Gastrocnemius medialis (tissue), 4 donors: ENCODE measurements around the gene SPATA16. TPM values are rescaled to one million over a fixed set of nuclear protein-coding genes. Genes with fewer than 3 reads are reported as not detected.
"Not testable (repeated sequence)": the region's sequence is repeated elsewhere in the genome, so short reads cannot be mapped to it uniquely, and the experiment has no call there.

Source experiments
- ATAC-seq, 2 donors: fragments of 150-250 bp; one replicate each; pipeline ENCODE4 v1.9.1; 2016
- DNase-seq, 2 donors: peaks; one replicate each; pipeline ENCODE4 v3.0.0-alpha.2; 2019
- H3K27ac ChIP-seq, 4 donors: fragments of 200-600 bp; sonication (generic); 1 replicate in 1 of 4; 2 replicates in 3 of 4; pipeline ENCODE4 v1.5.1; 2016 to 2018; ENCODE audit warnings: mild to moderate bottlenecking in 2 of 4, moderate library complexity in 1 of 4
- H3K27me3 ChIP-seq, 3 donors: fragments of 200-600 bp; sonication (generic) in 2 of 3; 1 replicate in 1 of 3; 2 replicates in 2 of 3; pipeline versions ENCODE4 v1.5.1 to v1.6.0; 2016 to 2019; ENCODE audit warnings: mild to moderate bottlenecking in 1 of 3, moderate library complexity in 1 of 3
- H3K36me3 ChIP-seq, 2 donors: fragments of 200-600 bp; sonication (generic) in 1 of 2; one replicate each; pipeline ENCODE4 v1.5.1; 2017 to 2018
- H3K4me1 ChIP-seq, 2 donors: fragments of 200-600 bp; sonication (generic) in 1 of 2; one replicate each; pipeline ENCODE4 v1.5.1; 2016 to 2017; ENCODE audit warnings: mild to moderate bottlenecking in 2 of 2
- H3K4me3 ChIP-seq, 4 donors: fragments of 200-600 bp; sonication (generic) in 3 of 4; 1 replicate in 1 of 4; 2 replicates in 3 of 4; pipeline ENCODE4 v1.5.1; 2016 to 2019; ENCODE audit warnings: mild to moderate bottlenecking in 2 of 4
- H3K9me3 ChIP-seq, 3 donors: fragments of 200-600 bp; sonication (generic) in 2 of 3; 1 replicate in 1 of 3; 2 replicates in 2 of 3; pipeline ENCODE4 v1.5.1; 2016 to 2019
- POLR2A ChIP-seq, 2 donors: fragments of 450-650 bp; IDR thresholded peaks; one replicate each; pipeline ENCODE4 v1.6.1; 2017; ENCODE audit warnings: antibody characterized with exemption in 2 of 2, mild to moderate bottlenecking in 2 of 2, moderate library complexity in 2 of 2
- in situ Hi-C, 4 donors: fragments of 200-750 bp; cut with MboI; loops; one replicate each; pipeline versions ENCODE4 v1.15.0 to v1.8.0; 2017; ENCODE audit warnings: low sequenced_read_pairs in 4 of 4
- intact Hi-C: fragments of 100-400 bp; cut with DNase I; formaldehyde crosslinking; loops from one replicate; pipeline ENCODE4 v1.15.1; 2023; ENCODE audit warnings: low total_unique reads
- total RNA-seq, 4 donors: library from RNA; depleted of rRNA; stranded (reverse); fragments of >200 nt; gene quantifications; one replicate each; pipeline versions ENCODE4 v1.1.0 to v1.2.3, GENCODE V29; 2016
- TF ChIP-seq, protein P1 (sequence below), 5 experiments: fragments of 450-650 bp in 3 of 5; fragments of 200-600 bp in 2 of 5; sonication (generic) in 2 of 5; IDR thresholded peaks in 4 of 5; conservative IDR thresholded peaks in 1 of 5; 1 replicate in 4 of 5; 2 replicates in 1 of 5; pipeline ENCODE4 v1.5.1; 2016 to 2019; ENCODE audit warnings: antibody characterized with exemption in 5 of 5, mild to moderate bottlenecking in 3 of 5, moderate library complexity in 3 of 5

SPATA16 gene
- total RNA-seq, 4 donors from 2014 or later: not detected

DNA sequence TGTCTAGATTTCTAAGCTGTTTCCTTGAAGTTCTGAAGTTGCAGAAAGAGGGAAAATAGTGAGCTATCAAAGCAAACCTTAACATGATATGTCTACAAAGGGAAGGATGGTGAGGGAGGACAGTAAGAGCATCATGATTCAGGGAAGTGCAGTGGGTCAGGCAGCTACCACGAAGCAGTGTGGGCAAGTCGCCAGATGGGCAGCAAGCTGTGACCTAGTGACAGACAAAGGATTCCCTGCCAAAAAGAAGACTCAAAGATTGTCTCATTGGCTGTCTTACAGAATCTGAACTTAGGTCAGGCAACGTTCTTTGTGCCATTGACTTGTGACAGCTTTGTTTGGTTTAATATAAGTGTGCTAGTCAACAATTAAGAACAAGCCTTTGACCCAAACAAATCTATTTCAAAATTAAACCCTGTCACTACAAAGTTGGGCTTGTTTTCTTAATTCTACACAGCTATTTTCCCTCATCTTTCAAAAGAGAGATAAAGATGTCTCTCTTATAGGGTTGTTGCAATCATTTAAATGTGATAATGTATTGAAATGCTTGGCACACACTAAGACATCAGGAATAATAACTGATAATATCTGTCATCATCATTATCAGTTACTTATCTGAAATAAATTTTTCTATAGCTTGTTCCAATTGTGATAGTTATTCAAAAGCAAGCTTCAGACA is 237.3 kb downstream of the SPATA16 start:
- intact Hi-C loops (no loop called here), in situ Hi-C loops (no loop called here)
- H3K27ac ChIP-seq: no peak overlapping the region
- H3K4me3 ChIP-seq: no peak overlapping the region
- DNase-seq (no peak), ATAC-seq (no peak)
- H3K27me3 ChIP-seq: no peaks in the 10 kb centered on the region
- H3K9me3 ChIP-seq: no peaks in the 10 kb centered on the region
- no peaks in the 10 kb centered on the region for H3K4me1 ChIP-seq
- no peak for TF ChIP-seq POLR2A (IDR thresholded peaks at IDR 0.05)
- TF ChIP-seq, protein P1, sequence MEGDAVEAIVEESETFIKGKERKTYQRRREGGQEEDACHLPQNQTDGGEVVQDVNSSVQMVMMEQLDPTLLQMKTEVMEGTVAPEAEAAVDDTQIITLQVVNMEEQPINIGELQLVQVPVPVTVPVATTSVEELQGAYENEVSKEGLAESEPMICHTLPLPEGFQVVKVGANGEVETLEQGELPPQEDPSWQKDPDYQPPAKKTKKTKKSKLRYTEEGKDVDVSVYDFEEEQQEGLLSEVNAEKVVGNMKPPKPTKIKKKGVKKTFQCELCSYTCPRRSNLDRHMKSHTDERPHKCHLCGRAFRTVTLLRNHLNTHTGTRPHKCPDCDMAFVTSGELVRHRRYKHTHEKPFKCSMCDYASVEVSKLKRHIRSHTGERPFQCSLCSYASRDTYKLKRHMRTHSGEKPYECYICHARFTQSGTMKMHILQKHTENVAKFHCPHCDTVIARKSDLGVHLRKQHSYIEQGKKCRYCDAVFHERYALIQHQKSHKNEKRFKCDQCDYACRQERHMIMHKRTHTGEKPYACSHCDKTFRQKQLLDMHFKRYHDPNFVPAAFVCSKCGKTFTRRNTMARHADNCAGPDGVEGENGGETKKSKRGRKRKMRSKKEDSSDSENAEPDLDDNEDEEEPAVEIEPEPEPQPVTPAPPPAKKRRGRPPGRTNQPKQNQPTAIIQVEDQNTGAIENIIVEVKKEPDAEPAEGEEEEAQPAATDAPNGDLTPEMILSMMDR (IDR thresholded peaks at IDR 0.05 in 4 of 5, conservative IDR thresholded peaks at IDR 0.05 in 1 of 5): no peak
- no peaks in the 10 kb centered on the region for H3K36me3 ChIP-seq

DNA sequence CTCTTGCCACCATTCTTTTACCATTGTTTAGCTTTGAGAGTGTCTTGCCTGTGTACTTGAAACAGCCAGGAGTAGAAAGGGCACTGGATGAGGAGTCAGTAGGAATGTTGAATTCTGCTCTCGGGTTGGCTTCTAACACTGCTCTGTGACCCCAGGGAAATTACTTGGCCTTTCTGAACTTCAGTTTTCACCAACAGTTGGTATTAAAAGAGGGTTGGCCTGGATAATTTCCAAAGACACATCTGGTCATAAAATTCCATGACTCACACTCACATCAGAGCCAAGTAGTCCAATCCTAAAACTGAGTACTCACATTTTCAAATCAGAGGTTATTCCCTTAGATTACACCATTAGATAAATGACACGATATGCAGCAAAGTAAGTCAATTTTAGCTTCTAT is 248.9 kb downstream of the SPATA16 start:
- TF ChIP-seq, protein P1 (IDR thresholded peaks at IDR 0.05 in 4 of 5, conservative IDR thresholded peaks at IDR 0.05 in 1 of 5): no peak
- no peak for TF ChIP-seq POLR2A (IDR thresholded peaks at IDR 0.05)
- intact Hi-C loops (no loop called here), in situ Hi-C loops (no loop called here)
- Histone ChIP-seq H3K36me3 (no peaks in the 10 kb centered on the region), H3K4me1 (no peaks in the 10 kb centered on the region), H3K9me3 (no peaks in the 10 kb centered on the region), H3K27ac (no peak overlapping the region), H3K4me3 (no peak overlapping the region), H3K27me3 (no peaks in the 10 kb centered on the region)
- DNase-seq: no peak
- ATAC-seq: no peak

DNA sequence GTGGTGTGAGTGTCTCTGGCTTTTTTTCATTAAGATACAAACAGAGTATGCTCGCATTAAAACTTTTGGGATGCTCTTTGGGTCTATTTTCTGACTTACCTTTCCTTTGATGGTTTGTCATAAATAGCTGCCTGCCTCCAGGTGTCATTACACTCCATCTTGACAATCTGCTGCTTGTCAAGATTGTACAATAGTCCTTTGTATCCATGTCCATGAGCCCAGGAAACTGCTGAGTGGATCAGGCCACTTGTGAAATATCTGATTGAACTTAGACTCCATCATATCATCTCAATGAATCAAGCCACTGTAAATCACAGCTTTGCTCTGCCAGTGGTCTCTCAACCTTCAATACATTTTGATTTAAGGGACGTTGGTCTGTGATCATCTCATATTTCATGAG is 255.3 kb downstream of the SPATA16 start:
- Histone ChIP-seq H3K27ac (no peak overlapping the region), H3K27me3 (no peaks in the 10 kb centered on the region), H3K36me3 (no peaks in the 10 kb centered on the region), H3K4me3 (no peak overlapping the region), H3K9me3 (no peaks in the 10 kb centered on the region), H3K4me1 (no peaks in the 10 kb centered on the region)
- no peak for DNase-seq
- in situ Hi-C loops: no loop called here
- ATAC-seq: no peak
- intact Hi-C loops: no loop called here
- TF ChIP-seq POLR2A (IDR thresholded peaks at IDR 0.05): no peak
- TF ChIP-seq, protein P1 (IDR thresholded peaks at IDR 0.05 in 4 of 5, conservative IDR thresholded peaks at IDR 0.05 in 1 of 5): no peak

DNA sequence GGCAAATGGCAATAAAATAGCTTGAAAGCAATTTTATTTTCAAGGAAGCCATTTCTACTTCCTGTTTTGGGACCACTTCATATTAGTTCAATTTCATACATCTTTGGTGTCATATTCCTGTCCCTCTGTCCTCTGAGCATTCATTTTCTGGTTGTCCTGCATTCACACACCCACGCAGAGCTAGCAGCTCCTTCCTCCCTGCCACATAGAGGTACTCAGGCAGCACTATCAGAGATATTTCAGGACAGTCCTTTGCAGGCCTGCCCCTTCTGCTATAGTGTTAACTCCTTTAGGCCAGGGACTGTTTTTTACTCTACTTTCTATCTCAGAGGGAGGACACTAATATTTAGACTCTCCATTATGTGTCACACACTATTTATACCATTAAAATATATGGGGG is 258.5 kb downstream of the SPATA16 start:
- ATAC-seq: no peak

DNA sequence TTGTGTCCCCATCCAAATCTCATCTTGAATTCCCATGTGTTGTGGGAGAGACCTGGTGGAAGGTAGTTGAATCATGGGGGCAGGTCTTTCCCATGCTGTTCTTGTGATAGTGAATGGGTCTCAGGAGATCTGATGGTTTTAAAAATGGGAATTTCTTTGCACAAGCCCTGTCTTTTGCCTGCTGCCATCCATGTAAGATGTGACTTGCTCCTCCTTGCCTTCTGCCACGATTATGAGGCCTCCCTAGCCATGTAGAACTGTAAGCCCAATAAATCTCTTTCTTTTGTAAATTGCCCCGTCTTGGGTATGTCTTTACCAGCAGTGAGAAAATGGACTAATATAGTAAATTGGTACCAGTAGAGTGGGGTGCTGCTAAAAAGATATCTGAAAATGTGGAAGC is 261.7 kb downstream of the SPATA16 start:
- intact Hi-C loops, H3K4me1 ChIP-seq, H3K4me3 ChIP-seq, in situ Hi-C loops, H3K27ac ChIP-seq, H3K36me3 ChIP-seq, ATAC-seq, DNase-seq, H3K9me3 ChIP-seq, H3K27me3 ChIP-seq: not testable (repeated sequence)

More for the DNA sequence above, 258.5 kb downstream of the SPATA16 start:
- DNase-seq: no peak
- intact Hi-C loops: no loop called here
- H3K36me3 ChIP-seq: no peaks in the 10 kb centered on the region
- in situ Hi-C loops: no loop called here
- no peaks in the 10 kb centered on the region for H3K9me3 ChIP-seq
- TF ChIP-seq, protein P1 (IDR thresholded peaks at IDR 0.05 in 4 of 5, conservative IDR thresholded peaks at IDR 0.05 in 1 of 5): no peak
- no peak for TF ChIP-seq POLR2A (IDR thresholded peaks at IDR 0.05)
- H3K27ac ChIP-seq: no peak overlapping the region
- H3K4me1 ChIP-seq: no peaks in the 10 kb centered on the region
- H3K4me3 ChIP-seq: no peak overlapping the region
- no peaks in the 10 kb centered on the region for H3K27me3 ChIP-seq
